HS-5 (cell line): Measurements from ENCODE around the gene ADM2.
A peak's percentile ranks its signal among the peaks of the same experiment; 100 is the strongest.
"Not testable (repeated sequence)": the region's sequence is repeated elsewhere in the genome, so short reads cannot be mapped to it uniquely, and the experiment has no call there.

Experiments
- DNase-seq: peaks from one replicate; pipeline ENCODE4 v3.0.0-alpha.2; 2012; ENCODE audit warnings: low read depth

Gene ADM2

GRCh38 chr22:50481440-50482106, at the start of gene ADM2:
TSS of gene ADM2 (plus strand) at chr22:50481543. CDS start at chr22:50481848, 305 bp downstream.
- DNase-seq = no peak

GRCh38 chr22:50432131-50432876, 49.0 kb upstream of the ADM2 start:
- DNase-seq = no peak

GRCh38 chr22:50432877-50433510, 48.3 kb upstream of the ADM2 start:
- not testable (repeated sequence) for DNase-seq

- no peak for DNase-seq
Observed at GRCh38 chr22:50434849-50435248, 46.5 kb upstream of the ADM2 start.

GRCh38 chr22:50435291-50436014, 45.9 kb upstream of the ADM2 start:
- no peak for DNase-seq

- DNase-seq = no peak
Observed at GRCh38 chr22:50436015-50436830, 45.1 kb upstream of the ADM2 start.

- DNase-seq = no peak
Observed at GRCh38 chr22:50436841-50437341, 44.5 kb upstream of the ADM2 start.

- no peak for DNase-seq
Observed at GRCh38 chr22:50437511-50438304, 43.6 kb upstream of the ADM2 start.

- DNase-seq = no peak
Observed at GRCh38 chr22:50438305-50439275, 42.8 kb upstream of the ADM2 start.

GRCh38 chr22:50439314-50439870, 42.0 kb upstream of the ADM2 start:
- no peak for DNase-seq

GRCh38 chr22:50439871-50440331, 41.4 kb upstream of the ADM2 start:
- DNase-seq = no peak

GRCh38 chr22:50440544-50441249, 40.6 kb upstream of the ADM2 start:
- no peak for DNase-seq

GRCh38 chr22:50441428-50441993, 39.8 kb upstream of the ADM2 start:
- no peak for DNase-seq

- DNase-seq = no peak
Observed at GRCh38 chr22:50443197-50443596, 38.1 kb upstream of the ADM2 start.

- no peak for DNase-seq
Observed at GRCh38 chr22:50443801-50444625, 37.3 kb upstream of the ADM2 start.

- DNase-seq = peak; percentile 39
Observed at GRCh38 chr22:50444663-50445062, 36.7 kb upstream of the ADM2 start.
